Measurements from ENCODE around the gene CPED1.

GRCh38 chr7:121062671-121063279 is 74.3 kb downstream of the CPED1 start:
- no peak for TF ChIP-seq CTCF (conservative IDR thresholded peaks at IDR 0.05; ENCODE audit: low read length)
- no peak for TF ChIP-seq EZH2phosphoT487 (IDR thresholded peaks at IDR 0.05; ENCODE audit: borderline replicate concordance, low read depth, low read length)

Data from OCI-LY7 (cell line).